Measurements from ENCODE around the gene MLLT3. TPM values are rescaled to one million over a fixed set of nuclear protein-coding genes. Genes with fewer than 3 reads are reported as not detected.

Gene MLLT3
- total and polyA plus RNA-seq, 10 donors, result 2.8 to 15.2 (median 10.6) TPM

DNA sequence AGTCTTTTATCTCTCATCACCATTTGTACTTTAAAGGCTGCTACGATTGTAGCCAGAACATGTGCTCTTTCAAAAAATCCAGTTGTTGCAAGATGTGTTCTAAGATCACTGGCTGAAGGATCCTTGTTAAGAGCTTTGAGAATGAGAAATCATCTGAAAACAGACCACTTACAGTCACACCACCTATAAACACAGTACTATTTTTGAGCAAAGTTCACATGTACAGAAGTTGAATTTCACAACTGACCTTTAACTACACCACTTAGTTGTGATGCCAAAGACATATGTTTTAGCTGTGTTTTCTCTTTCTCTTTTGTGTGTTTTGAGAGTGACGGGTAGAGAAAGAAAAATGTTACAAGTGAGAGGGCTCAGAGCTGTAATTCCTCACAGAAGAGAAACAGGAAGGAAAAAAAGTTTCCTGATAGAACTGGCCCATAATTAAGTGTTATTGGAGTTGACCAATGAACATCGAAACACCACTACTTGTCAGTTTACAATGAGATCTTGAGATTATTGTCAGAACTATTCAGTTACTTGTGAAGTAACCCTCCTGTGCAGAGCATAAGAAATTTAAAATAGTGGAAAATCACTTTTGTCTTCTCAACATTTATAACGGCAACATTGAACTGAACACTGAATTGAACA, 245.4 kb downstream of the MLLT3 start:
- no peaks in the 10 kb centered on the region for H3K36me3 ChIP-seq
- no peaks in the 10 kb centered on the region for H3K9me3 ChIP-seq
- TF ChIP-seq, protein P1, sequence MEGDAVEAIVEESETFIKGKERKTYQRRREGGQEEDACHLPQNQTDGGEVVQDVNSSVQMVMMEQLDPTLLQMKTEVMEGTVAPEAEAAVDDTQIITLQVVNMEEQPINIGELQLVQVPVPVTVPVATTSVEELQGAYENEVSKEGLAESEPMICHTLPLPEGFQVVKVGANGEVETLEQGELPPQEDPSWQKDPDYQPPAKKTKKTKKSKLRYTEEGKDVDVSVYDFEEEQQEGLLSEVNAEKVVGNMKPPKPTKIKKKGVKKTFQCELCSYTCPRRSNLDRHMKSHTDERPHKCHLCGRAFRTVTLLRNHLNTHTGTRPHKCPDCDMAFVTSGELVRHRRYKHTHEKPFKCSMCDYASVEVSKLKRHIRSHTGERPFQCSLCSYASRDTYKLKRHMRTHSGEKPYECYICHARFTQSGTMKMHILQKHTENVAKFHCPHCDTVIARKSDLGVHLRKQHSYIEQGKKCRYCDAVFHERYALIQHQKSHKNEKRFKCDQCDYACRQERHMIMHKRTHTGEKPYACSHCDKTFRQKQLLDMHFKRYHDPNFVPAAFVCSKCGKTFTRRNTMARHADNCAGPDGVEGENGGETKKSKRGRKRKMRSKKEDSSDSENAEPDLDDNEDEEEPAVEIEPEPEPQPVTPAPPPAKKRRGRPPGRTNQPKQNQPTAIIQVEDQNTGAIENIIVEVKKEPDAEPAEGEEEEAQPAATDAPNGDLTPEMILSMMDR (IDR thresholded peaks at IDR 0.05 in 8 of 11, conservative IDR thresholded peaks at IDR 0.05 in 3 of 11), result no peak
- no peak for TF ChIP-seq POLR2A (IDR thresholded peaks at IDR 0.05)
- H3K4me1 ChIP-seq, result peaks cover 0 to 17% (median 8%) of the 10 kb centered on the region in 6 donors
- no peak overlapping the region for H3K4me3 ChIP-seq
- H3K27me3 ChIP-seq (replicated peaks in 1 of 7), result no peaks in the 10 kb centered on the region
- intact Hi-C loops (cut with DNase I; ENCODE audit: low total_unique reads), result no loop called here
- no peak overlapping the region for H3K27ac ChIP-seq
- 26 to 37% (median 34%) methylated on average over 4 of the region's 4 CpGs for WGBS, 5 donors
- DNase-seq, result no peak

DNA sequence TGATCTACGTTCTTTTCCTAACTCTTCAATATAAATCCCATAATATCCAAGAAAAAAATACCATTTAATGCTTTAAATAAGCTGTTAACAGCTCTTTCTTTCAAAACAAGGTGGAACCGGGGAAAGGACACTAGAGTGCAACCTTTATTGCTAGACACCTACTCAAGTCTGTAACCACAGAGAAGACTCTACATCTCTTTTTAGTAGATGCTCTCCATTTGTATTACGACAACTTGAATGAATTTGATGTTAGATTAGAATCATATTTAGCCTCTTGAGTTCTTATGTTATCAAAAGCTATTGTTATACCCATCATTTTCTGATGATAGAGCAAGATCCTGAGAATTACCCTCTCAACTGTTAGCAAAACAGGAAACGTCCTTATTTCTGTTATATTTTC, 246.3 kb downstream of the MLLT3 start:
- TF ChIP-seq POLR2AphosphoS5 (IDR thresholded peaks at IDR 0.05), result no peak
- TF ChIP-seq, protein P1 (IDR thresholded peaks at IDR 0.05 in 8 of 11, conservative IDR thresholded peaks at IDR 0.05 in 3 of 11), result no peak
- TF ChIP-seq POLR2A (IDR thresholded peaks at IDR 0.05), result no peak
- H3K4me3 ChIP-seq, result no peak overlapping the region
- no peaks in the 10 kb centered on the region for H3K36me3 ChIP-seq
- intact Hi-C loops (cut with DNase I; ENCODE audit: low total_unique reads), result no loop called here
- peaks cover 0 to 17% (median 8%) of the 10 kb centered on the region in 6 donors for H3K4me1 ChIP-seq
- DNase-seq, result no peak
- no peaks in the 10 kb centered on the region for H3K27me3 ChIP-seq (replicated peaks in 1 of 7)
- H3K27ac ChIP-seq, result no peak overlapping the region
- 59 to 78% (median 69%) methylated on average over 4 of the region's 4 CpGs for WGBS, 5 donors
- H3K9me3 ChIP-seq, result no peaks in the 10 kb centered on the region

DNA sequence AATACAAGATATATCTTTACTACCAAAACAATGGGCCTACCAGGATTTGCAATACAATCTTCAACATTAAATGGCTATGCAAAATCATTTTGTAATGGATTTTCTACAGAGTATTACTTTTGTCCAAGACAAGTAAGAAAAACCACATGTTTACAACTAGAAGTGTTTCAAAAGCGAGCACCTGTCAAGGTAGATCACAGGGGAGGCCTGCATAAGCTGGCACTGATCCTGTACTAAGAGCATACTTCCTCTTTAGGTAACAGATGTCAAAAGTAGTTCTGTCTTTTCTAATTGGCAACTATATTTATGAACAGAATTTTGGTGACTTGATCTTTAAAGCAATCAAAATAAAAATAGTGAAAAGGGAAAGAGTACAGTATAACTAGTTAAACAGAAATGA, 249.0 kb downstream of the MLLT3 start:
- H3K4me1 ChIP-seq, result peaks cover 0 to 13% (median 8%) of the 10 kb centered on the region in 6 donors
- no peak overlapping the region for H3K4me3 ChIP-seq
- H3K9me3 ChIP-seq, result no peaks in the 10 kb centered on the region
- intact Hi-C loops (cut with DNase I; ENCODE audit: low total_unique reads), result no loop called here
- H3K27ac ChIP-seq, result no peak overlapping the region
- no peak for DNase-seq
- no peak for TF ChIP-seq POLR2A (IDR thresholded peaks at IDR 0.05)
- TF ChIP-seq, protein P1 (IDR thresholded peaks at IDR 0.05 in 8 of 11, conservative IDR thresholded peaks at IDR 0.05 in 3 of 11), result no peak
- TF ChIP-seq POLR2AphosphoS5 (IDR thresholded peaks at IDR 0.05), result no peak
- no peaks in the 10 kb centered on the region for H3K36me3 ChIP-seq
- no peaks in the 10 kb centered on the region for H3K27me3 ChIP-seq (replicated peaks in 1 of 7)
- 40 to 73% (median 66%) methylated on average over 1 of the region's 1 CpG for WGBS, 5 donors

DNA sequence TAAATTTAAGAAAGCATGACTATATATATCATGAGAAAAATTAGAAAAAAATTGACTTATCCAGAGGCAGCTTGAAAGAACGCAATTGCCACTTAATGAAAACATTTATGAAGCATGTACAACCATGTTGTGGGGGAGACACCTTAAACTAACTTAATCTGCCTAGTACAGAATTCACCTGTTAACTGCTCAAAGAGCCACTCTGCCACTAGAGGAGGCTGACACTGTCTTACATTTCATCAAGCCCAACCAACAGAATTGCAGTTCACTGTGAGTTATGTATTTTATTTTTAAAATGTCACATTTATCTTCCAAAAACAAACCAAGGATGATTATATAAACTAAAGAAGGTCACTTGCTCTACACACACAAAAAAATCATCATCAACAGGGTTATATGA, 252.9 kb downstream of the MLLT3 start:
- no peak for DNase-seq
- H3K27ac ChIP-seq, result no peak overlapping the region
- H3K36me3 ChIP-seq, result peaks cover 0 to 4% (median 0%) of the 10 kb centered on the region in 6 donors
- TF ChIP-seq POLR2AphosphoS5 (IDR thresholded peaks at IDR 0.05), result no peak
- TF ChIP-seq, protein P1 (IDR thresholded peaks at IDR 0.05 in 8 of 11, conservative IDR thresholded peaks at IDR 0.05 in 3 of 11), result no peak
- no peak for TF ChIP-seq POLR2A (IDR thresholded peaks at IDR 0.05)
- H3K4me1 ChIP-seq, result no peaks in the 10 kb centered on the region
- no peak overlapping the region for H3K4me3 ChIP-seq
- no peaks in the 10 kb centered on the region for H3K9me3 ChIP-seq
- WGBS, 5 donors, result 93 to 100% (median 98%) methylated on average over 1 of the region's 1 CpG
- intact Hi-C loops (cut with DNase I; ENCODE audit: low total_unique reads), result loop anchor here (10.0 kb wide), 1 partner anchor 255 kb away; the partner anchor contains the start of gene MLLT3
- no peaks in the 10 kb centered on the region for H3K27me3 ChIP-seq (replicated peaks in 1 of 7)

All from spleen (tissue), 11 donors.